ENCODE data around the gene CCL19.

DNA sequence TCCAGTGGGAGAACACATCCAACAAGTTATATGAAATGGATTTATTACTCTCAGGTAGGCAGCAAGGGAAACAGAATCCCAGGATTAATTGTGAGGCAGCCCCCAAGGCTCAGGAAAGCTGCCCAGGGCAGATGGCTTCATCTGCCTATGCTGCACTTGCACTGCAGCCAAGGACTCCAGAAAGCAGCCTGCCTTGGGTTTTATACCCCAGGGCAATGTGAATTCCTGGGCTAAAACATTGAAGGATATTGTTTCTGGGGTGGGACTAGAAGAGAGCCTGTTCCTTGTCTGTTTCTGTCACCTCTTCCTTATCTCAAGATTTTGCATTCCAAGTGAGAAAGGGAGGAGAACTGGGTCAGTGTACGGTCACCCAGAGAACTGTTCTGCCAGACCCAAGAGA is 19.8 kb downstream of the CCL19 start:
- TF ChIP-seq EZH2 (IDR thresholded peaks at IDR 0.05) (no peak), ZFX (IDR thresholded peaks at IDR 0.05) (no peak), POLR2A (IDR thresholded peaks at IDR 0.05; ENCODE audit: borderline replicate concordance, extremely low read depth, insufficient read depth, insufficient read length) (no peak), ELF1 (IDR thresholded peaks at IDR 0.05; ENCODE audit: borderline replicate concordance, low read depth) (no peak), RAD21 (IDR thresholded peaks at IDR 0.05; ENCODE audit: low read depth) (no peak), YY1 (IDR thresholded peaks at IDR 0.05; ENCODE audit: extremely low read depth, insufficient replicate concordance, low read depth, low read length) (no peak), JUND (IDR thresholded peaks at IDR 0.05) (no peak), POLR2AphosphoS5 (IDR thresholded peaks at IDR 0.05; ENCODE audit: low read depth, low read length) (no peak), SP1 (IDR thresholded peaks at IDR 0.05; ENCODE audit: low read depth) (no peak), CEBPB (IDR thresholded peaks at IDR 0.05; ENCODE audit: low read depth) (no peak)
- TF ChIP-seq, protein P1, sequence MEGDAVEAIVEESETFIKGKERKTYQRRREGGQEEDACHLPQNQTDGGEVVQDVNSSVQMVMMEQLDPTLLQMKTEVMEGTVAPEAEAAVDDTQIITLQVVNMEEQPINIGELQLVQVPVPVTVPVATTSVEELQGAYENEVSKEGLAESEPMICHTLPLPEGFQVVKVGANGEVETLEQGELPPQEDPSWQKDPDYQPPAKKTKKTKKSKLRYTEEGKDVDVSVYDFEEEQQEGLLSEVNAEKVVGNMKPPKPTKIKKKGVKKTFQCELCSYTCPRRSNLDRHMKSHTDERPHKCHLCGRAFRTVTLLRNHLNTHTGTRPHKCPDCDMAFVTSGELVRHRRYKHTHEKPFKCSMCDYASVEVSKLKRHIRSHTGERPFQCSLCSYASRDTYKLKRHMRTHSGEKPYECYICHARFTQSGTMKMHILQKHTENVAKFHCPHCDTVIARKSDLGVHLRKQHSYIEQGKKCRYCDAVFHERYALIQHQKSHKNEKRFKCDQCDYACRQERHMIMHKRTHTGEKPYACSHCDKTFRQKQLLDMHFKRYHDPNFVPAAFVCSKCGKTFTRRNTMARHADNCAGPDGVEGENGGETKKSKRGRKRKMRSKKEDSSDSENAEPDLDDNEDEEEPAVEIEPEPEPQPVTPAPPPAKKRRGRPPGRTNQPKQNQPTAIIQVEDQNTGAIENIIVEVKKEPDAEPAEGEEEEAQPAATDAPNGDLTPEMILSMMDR (IDR thresholded peaks at IDR 0.05 in 2 of 3, conservative IDR thresholded peaks at IDR 0.05 in 1 of 3; ENCODE audit: borderline replicate concordance in 1 of 3, insufficient read depth in 1 of 3, low read depth in 2 of 3, low read length in 2 of 3): no peak
- TF ChIP-seq, protein P2, sequence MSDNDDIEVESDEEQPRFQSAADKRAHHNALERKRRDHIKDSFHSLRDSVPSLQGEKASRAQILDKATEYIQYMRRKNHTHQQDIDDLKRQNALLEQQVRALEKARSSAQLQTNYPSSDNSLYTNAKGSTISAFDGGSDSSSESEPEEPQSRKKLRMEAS (IDR thresholded peaks at IDR 0.05): no peak
- TF ChIP-seq, protein P3, sequence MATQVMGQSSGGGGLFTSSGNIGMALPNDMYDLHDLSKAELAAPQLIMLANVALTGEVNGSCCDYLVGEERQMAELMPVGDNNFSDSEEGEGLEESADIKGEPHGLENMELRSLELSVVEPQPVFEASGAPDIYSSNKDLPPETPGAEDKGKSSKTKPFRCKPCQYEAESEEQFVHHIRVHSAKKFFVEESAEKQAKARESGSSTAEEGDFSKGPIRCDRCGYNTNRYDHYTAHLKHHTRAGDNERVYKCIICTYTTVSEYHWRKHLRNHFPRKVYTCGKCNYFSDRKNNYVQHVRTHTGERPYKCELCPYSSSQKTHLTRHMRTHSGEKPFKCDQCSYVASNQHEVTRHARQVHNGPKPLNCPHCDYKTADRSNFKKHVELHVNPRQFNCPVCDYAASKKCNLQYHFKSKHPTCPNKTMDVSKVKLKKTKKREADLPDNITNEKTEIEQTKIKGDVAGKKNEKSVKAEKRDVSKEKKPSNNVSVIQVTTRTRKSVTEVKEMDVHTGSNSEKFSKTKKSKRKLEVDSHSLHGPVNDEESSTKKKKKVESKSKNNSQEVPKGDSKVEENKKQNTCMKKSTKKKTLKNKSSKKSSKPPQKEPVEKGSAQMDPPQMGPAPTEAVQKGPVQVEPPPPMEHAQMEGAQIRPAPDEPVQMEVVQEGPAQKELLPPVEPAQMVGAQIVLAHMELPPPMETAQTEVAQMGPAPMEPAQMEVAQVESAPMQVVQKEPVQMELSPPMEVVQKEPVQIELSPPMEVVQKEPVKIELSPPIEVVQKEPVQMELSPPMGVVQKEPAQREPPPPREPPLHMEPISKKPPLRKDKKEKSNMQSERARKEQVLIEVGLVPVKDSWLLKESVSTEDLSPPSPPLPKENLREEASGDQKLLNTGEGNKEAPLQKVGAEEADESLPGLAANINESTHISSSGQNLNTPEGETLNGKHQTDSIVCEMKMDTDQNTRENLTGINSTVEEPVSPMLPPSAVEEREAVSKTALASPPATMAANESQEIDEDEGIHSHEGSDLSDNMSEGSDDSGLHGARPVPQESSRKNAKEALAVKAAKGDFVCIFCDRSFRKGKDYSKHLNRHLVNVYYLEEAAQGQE (IDR thresholded peaks at IDR 0.05; ENCODE audit: low read depth): no peak

All from HCT116 (cell line).